OCI-LY7 (cell line): Measurements from ENCODE around the gene HES4. TPM values are rescaled to one million over a fixed set of nuclear protein-coding genes. Genes with fewer than 3 reads are reported as not detected.
A peak's percentile ranks its signal among the peaks of the same experiment; 100 is the strongest.

Source experiments
- BruUV-seq: library from RNA; stranded (reverse); fragments of 400-500 nt; replicated peaks from 2 replicates; lab custom pipeline; 2021; lab: Mats Ljungman, UMichigan
- CTCF ChIA-PET: fragments of 300-600 bp; sonication (Branson Sonifier 250); formaldehyde crosslinking; loops from one replicate; lab custom pipeline; 2022; ENCODE audit warnings: antibody characterized with exemption; ENCODE audit not compliant: unreplicated experiment; lab: Charles Lee
- POLR2A ChIA-PET: fragments of 300-600 bp; sonication (Branson Sonifier 250); formaldehyde crosslinking; loops from one replicate; lab custom pipeline; 2022; ENCODE audit warnings: antibody characterized with exemption; lab: Charles Lee
- DNase-seq: peaks from one replicate; pipeline ENCODE4 v3.0.0-alpha.2; 2015; ENCODE audit warnings: low spot score
- H2AFZ ChIP-seq: fragments of 200-600 bp; sonication (generic), shearing (Covaris generic); 2 replicates; pipeline ENCODE4 v1.6.1; 2014; ENCODE audit warnings: mild to moderate bottlenecking, antibody characterized with exemption, low read length, moderate library complexity
- H3K27ac ChIP-seq: fragments of 200-600 bp; sonication (generic); 2 replicates; pipeline ENCODE4 v1.5.1; 2014; ENCODE audit warnings: mixed run types, low read depth, mild to moderate bottlenecking, moderate library complexity, low read length, inconsistent platforms; ENCODE audit not compliant: poor library complexity, severe bottlenecking
- H3K36me3 ChIP-seq: fragments of 200-600 bp; sonication (generic); 2 replicates; pipeline ENCODE4 v1.6.1; 2014; ENCODE audit warnings: mild to moderate bottlenecking, antibody characterized with exemption, low read length, moderate library complexity, mixed read lengths; ENCODE audit not compliant: insufficient read depth
- H3K4me1 ChIP-seq: fragments of 200-600 bp; sonication (generic); 2 replicates; pipeline ENCODE4 v1.5.1; 2014; ENCODE audit warnings: mild to moderate bottlenecking, low read length; ENCODE audit not compliant: insufficient read depth, poor library complexity, severe bottlenecking
- H3K4me2 ChIP-seq: fragments of 200-600 bp; sonication (generic); 2 replicates; pipeline ENCODE4 v1.6.1; 2014; ENCODE audit warnings: mild to moderate bottlenecking, low read length
- H3K4me3 ChIP-seq: fragments of 200-600 bp; sonication (generic); 2 replicates; pipeline ENCODE4 v1.5.1; 2014; ENCODE audit warnings: mild to moderate bottlenecking, low read depth, low read length; ENCODE audit not compliant: poor library complexity, severe bottlenecking
- H3K79me2 ChIP-seq: fragments of 200-600 bp; sonication (generic); 2 replicates; pipeline ENCODE4 v1.6.1; 2016; ENCODE audit warnings: low read depth, mild to moderate bottlenecking, low read length, moderate library complexity, mixed read lengths; ENCODE audit not compliant: insufficient read depth
- H3K9me2 ChIP-seq: fragments of 200-600 bp; sonication (generic); 2 replicates; pipeline ENCODE4 v1.6.1; 2016; ENCODE audit warnings: mild to moderate bottlenecking, low read length, mixed read lengths; ENCODE audit not compliant: insufficient read depth
- H3K9me3 ChIP-seq: fragments of 200-600 bp; sonication (generic); 2 replicates; pipeline ENCODE4 v1.6.1; 2014; ENCODE audit warnings: mild to moderate bottlenecking, mixed run types, low read length, mixed read lengths
- H4K20me1 ChIP-seq: fragments of 200-600 bp; sonication (generic); 2 replicates; pipeline ENCODE4 v1.6.1; 2014; ENCODE audit warnings: mild to moderate bottlenecking, antibody characterized with exemption, low read length, moderate library complexity, mixed read lengths; ENCODE audit not compliant: insufficient read depth
- EZH2phosphoT487 ChIP-seq: fragments of 200-600 bp; sonication (generic); IDR thresholded peaks from 2 replicates; pipeline ENCODE4 v1.6.1; 2018; ENCODE audit warnings: low read depth, borderline replicate concordance, mild to moderate bottlenecking, mixed run types, antibody characterized with exemption, low read length, moderate library complexity, mixed read lengths
- intact Hi-C: fragments of 100-400 bp; cut with micrococcal nuclease; formaldehyde crosslinking; loops from one replicate; pipeline ENCODE4 v1.10.0; 2022; ENCODE audit not compliant: unreplicated experiment
- total RNA-seq, 2 experiments: library from RNA; depleted of rRNA in 1 of 2; stranded (reverse); fragments of >200 nt in 1 of 2; shearing (Covaris generic) in 1 of 2; gene quantifications; 2 replicates each; pipeline ENCODE4 v1.2.3, GENCODE V29; 2014 to 2022
- TF ChIP-seq, protein P1 (sequence below): fragments of 200-600 bp; sonication (generic); conservative IDR thresholded peaks from 2 replicates; pipeline ENCODE4 v1.5.1; 2014; ENCODE audit warnings: mild to moderate bottlenecking, antibody characterized with exemption, low read length, moderate library complexity, mixed read lengths

HES4 gene
- total RNA-seq, 2 experiments from 2014 or later: not detected

DNA sequence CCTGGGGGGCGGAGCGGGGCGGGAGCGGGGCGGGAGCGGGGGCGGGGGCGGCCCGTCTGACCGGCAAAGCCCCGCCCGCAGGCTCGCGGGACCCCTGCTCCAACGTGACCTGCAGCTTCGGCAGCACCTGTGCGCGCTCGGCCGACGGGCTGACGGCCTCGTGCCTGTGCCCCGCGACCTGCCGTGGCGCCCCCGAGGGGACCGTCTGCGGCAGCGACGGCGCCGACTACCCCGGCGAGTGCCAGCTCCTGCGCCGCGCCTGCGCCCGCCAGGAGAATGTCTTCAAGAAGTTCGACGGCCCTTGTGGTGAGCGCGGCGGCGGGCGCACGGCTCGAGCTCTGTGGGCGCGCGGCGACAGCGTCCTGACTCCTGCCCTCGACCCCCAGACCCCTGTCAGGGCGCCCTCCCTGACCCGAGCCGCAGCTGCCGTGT, 41.2 kb upstream of the HES4 start:
- no peak overlapping the region for H3K27ac ChIP-seq
- H3K9me2 ChIP-seq: no peaks in the 10 kb centered on the region
- H3K4me2 ChIP-seq: no peak overlapping the region
- H3K36me3 ChIP-seq: no peaks in the 10 kb centered on the region
- H3K79me2 ChIP-seq: no peaks in the 10 kb centered on the region
- POLR2A ChIA-PET: no interaction called here
- TF ChIP-seq, protein P1, sequence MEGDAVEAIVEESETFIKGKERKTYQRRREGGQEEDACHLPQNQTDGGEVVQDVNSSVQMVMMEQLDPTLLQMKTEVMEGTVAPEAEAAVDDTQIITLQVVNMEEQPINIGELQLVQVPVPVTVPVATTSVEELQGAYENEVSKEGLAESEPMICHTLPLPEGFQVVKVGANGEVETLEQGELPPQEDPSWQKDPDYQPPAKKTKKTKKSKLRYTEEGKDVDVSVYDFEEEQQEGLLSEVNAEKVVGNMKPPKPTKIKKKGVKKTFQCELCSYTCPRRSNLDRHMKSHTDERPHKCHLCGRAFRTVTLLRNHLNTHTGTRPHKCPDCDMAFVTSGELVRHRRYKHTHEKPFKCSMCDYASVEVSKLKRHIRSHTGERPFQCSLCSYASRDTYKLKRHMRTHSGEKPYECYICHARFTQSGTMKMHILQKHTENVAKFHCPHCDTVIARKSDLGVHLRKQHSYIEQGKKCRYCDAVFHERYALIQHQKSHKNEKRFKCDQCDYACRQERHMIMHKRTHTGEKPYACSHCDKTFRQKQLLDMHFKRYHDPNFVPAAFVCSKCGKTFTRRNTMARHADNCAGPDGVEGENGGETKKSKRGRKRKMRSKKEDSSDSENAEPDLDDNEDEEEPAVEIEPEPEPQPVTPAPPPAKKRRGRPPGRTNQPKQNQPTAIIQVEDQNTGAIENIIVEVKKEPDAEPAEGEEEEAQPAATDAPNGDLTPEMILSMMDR: no peak
- no peak for TF ChIP-seq EZH2phosphoT487
- intact Hi-C loops: no loop called here
- no peak for DNase-seq
- H3K4me1 ChIP-seq: peaks cover 15% of the 10 kb centered on the region
- CTCF ChIA-PET: interaction anchor here (0.6 kb wide), 1 partner anchor 32 kb away, joined by 3 read pairs; no protein-coding TSS in a partner anchor
- H3K9me3 ChIP-seq: no peaks in the 10 kb centered on the region
- no TSS peak for BruUV-seq
- H3K4me3 ChIP-seq: no peak overlapping the region
- no peaks in the 10 kb centered on the region for H4K20me1 ChIP-seq
- H2AFZ ChIP-seq: no peak overlapping the region

DNA sequence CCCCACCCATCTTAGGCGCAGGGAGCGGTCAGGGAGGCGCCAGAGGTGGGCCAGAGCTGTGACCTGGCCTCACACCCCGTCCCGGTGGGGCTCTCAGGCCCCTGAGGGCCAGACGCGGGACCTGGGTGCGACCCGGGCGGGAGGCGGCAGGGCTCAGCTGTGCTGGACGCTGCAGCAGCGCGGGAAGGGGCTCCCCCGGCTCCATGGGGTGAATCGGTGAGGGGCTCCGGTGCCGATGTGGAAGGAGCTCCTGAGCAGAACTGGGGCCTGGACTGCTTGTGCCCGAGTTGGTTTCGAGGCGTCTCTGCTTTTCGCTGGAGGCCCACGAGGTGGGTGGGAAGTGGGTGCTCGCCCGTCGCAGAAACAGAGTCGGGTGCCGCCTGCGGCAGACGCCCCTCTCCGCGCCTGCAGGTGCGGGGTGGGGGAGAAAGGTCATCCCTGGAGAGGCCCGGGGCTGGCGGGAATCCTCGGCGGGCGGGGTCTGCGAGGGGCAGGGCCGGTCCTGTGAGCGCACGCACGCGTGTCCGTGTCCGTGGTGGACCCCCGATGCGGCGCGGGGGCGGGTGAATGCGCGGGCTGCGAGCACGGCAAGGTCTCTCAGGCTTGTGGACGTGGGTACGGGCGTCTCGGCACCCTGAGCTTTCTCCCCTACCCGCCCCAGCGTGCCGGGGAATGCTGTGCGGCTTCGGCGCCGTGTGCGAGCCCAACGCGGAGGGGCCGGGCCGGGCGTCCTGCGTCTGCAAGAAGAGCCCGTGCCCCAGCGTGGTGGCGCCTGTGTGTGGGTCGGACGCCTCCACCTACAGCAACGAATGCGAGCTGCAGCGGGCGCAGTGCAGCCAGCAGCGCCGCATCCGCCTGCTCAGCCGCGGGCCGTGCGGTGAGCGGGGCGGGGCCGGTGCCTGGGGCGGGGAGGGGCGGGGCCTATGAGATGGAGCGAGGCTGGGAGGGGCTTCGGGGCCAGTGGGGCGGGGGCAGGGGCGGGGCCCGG, 40.4 kb upstream of the HES4 start:
- Histone ChIP-seq H3K27ac (no peak overlapping the region), H3K4me2 (peak overlapping the region; percentile 57), H3K4me3 (peak overlapping the region; percentile 40), H4K20me1 (no peaks in the 10 kb centered on the region), H3K36me3 (no peaks in the 10 kb centered on the region), H2AFZ (no peak overlapping the region), H3K9me2 (no peaks in the 10 kb centered on the region), H3K9me3 (no peaks in the 10 kb centered on the region), H3K4me1 (peaks cover 15% of the 10 kb centered on the region), H3K79me2 (no peaks in the 10 kb centered on the region)
- intact Hi-C loops: no loop called here
- BruUV-seq: no TSS peak
- ChIA-PET POLR2A (no interaction called here), CTCF (interaction anchor here (0.6 kb wide), 1 partner anchor 33 kb away, joined by 3 read pairs; no protein-coding TSS in a partner anchor)
- TF ChIP-seq EZH2phosphoT487: no peak
- TF ChIP-seq, protein P1: no peak
- DNase-seq: peak; percentile 88
